Measurements from ENCODE around the gene ALPG. TPM values are rescaled to one million over a fixed set of nuclear protein-coding genes. Genes with fewer than 3 reads are reported as not detected.

The ALPG gene
- total and polyA plus RNA-seq, 9 of the 15 experiments (the other 6 are each of a cell fraction or from before 2014, with no cell fraction given), result not detected

- Histone ChIP-seq H3K4me3 (no peak overlapping the region), H4K20me1 (replicated peaks; ENCODE audit: control insufficient read depth, insufficient read depth, low read length) (no peaks in the 10 kb centered on the region), H3K79me2 (ENCODE audit: control insufficient read depth, insufficient read depth, low read length) (no peaks in the 10 kb centered on the region), H3K4me1 (replicated peaks in 1 of 2; ENCODE audit: control insufficient read depth in 2 of 2, insufficient read depth in 2 of 2, low read length in 2 of 2) (peaks cover 0 to 12% of the 10 kb centered on the region in 2 experiments; a peak in 1 of 5 replicates), H3K27ac (ENCODE audit: extremely low read depth, low read depth, low read length) (no peak overlapping the region), H3K9me3 (replicated peaks; ENCODE audit: control insufficient read depth, insufficient read depth, low read depth, low read length) (no peaks in the 10 kb centered on the region), H3K36me3 (ENCODE audit: control insufficient read depth, insufficient read depth, low read length) (no peaks in the 10 kb centered on the region), H3K27me3 (ENCODE audit: control insufficient read depth in 2 of 2, insufficient read depth in 2 of 2, low read length in 2 of 2) (peaks cover 2 to 35% of the 10 kb centered on the region in 2 experiments; a peak in 4 of 5 replicates), H3K9me1 (ENCODE audit: control insufficient read depth, insufficient read depth, low read length) (no peaks in the 10 kb centered on the region), H3K4me2 (ENCODE audit: insufficient read depth, low read length) (no peak overlapping the region), H2AFZ (ENCODE audit: low read depth, low read length) (no peak overlapping the region), H3K9ac (ENCODE audit: insufficient read depth in 1 of 2, low read depth in 2 of 2, low read length in 2 of 2) (no peak overlapping the region)
- no peak for ATAC-seq
- ChIA-PET CTCF (ENCODE audit: low intra/inter-chr PET ratio) (no interaction called here), POLR2A (no interaction called here)
- no peak for TF ChIP-seq CBX8 (IDR thresholded peaks at IDR 0.05; ENCODE audit: borderline replicate concordance, extremely low read depth, low read depth, low read length, poor library complexity, severe bottlenecking)
- no peak for TF ChIP-seq ARNT (IDR thresholded peaks at IDR 0.05)
- no peak for TF ChIP-seq BRD9 (IDR thresholded peaks at IDR 0.05; ENCODE audit: low read depth, partially characterized antibody)
- TF ChIP-seq ARID1B (IDR thresholded peaks at IDR 0.05), result no peak
- TF ChIP-seq, protein P1, sequence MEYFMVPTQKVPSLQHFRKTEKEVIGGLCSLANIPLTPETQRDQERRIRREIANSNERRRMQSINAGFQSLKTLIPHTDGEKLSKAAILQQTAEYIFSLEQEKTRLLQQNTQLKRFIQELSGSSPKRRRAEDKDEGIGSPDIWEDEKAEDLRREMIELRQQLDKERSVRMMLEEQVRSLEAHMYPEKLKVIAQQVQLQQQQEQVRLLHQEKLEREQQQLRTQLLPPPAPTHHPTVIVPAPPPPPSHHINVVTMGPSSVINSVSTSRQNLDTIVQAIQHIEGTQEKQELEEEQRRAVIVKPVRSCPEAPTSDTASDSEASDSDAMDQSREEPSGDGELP (CRISPR knock-in tag; IDR thresholded peaks at IDR 0.05; ENCODE audit: borderline replicate concordance), result no peak
- no peak for TF ChIP-seq TEAD4 (IDR thresholded peaks at IDR 0.05; ENCODE audit: low read length)
- TF ChIP-seq TEAD4 (CRISPR knock-in tag; IDR thresholded peaks at IDR 0.05; ENCODE audit: borderline replicate concordance), result no peak
- no peak for TF ChIP-seq MTA2 (IDR thresholded peaks at IDR 0.05; ENCODE audit: low read depth)
- no peak for TF ChIP-seq ZFP30 (CRISPR knock-in tag; IDR thresholded peaks at IDR 0.05; ENCODE audit: borderline replicate concordance)
- TF ChIP-seq NR2C2 (CRISPR knock-in tag; IDR thresholded peaks at IDR 0.05), result no peak
- no peak for TF ChIP-seq NR2C2 (tag; IDR thresholded peaks at IDR 0.05)
- no peak for TF ChIP-seq E2F6 (IDR thresholded peaks at IDR 0.05; ENCODE audit: borderline replicate concordance in 1 of 2, extremely low read depth in 1 of 2, insufficient read depth in 1 of 2, insufficient read length in 1 of 2, low read depth in 1 of 2, low read length in 1 of 2, poor library complexity in 1 of 2, severe bottlenecking in 1 of 2)
- TF ChIP-seq ZNF408 (CRISPR knock-in tag; IDR thresholded peaks at IDR 0.05; ENCODE audit: low read depth), result no peak
- TF ChIP-seq, protein P2, sequence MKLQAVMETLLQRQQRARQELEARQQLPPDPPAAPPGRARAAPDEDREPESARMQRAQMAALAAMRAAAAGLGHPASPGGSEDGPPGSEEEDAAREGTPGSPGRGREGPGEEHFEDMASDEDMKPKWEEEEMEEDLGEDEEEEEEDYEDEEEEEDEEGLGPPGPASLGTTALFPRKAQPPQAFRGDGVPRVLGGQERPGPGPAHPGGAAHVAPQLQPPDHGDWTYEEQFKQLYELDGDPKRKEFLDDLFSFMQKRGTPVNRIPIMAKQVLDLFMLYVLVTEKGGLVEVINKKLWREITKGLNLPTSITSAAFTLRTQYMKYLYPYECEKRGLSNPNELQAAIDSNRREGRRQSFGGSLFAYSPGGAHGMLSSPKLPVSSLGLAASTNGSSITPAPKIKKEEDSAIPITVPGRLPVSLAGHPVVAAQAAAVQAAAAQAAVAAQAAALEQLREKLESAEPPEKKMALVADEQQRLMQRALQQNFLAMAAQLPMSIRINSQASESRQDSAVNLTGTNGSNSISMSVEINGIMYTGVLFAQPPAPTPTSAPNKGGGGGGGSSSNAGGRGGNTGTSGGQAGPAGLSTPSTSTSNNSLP (IDR thresholded peaks at IDR 0.05; ENCODE audit: borderline replicate concordance, low read depth, low read length), result no peak
- no peak for TF ChIP-seq ZBTB8A (IDR thresholded peaks at IDR 0.05; ENCODE audit: partially characterized antibody)
- DNase-seq (ENCODE audit: extremely low read depth in 1 of 4, low spot score in 3 of 4), result no peak
- BruUV-seq (replicated peaks), result no TSS peak
- in situ Hi-C loops (cut with MboI), result no loop called here
- intact Hi-C loops (cut with micrococcal nuclease), result no loop called here
- no peak for FAIRE-seq
- 0% methylated on average over 6 of the region's 7 CpGs for WGBS (ENCODE audit: insufficient coverage, low coverage, missing lambda C conversion rate)
These were observed 29.3 kb upstream of the ALPG start for GRCh38 chr2:232377319-232377718.
